ENCODE results near the gene CENPT.

GRCh38 chr16:67879462-67879861 lies 32.0 kb upstream of the CENPT start:
- TF ChIP-seq POLR2AphosphoS5 (IDR thresholded peaks at IDR 0.05; ENCODE audit: low read depth) (no peak), CTCF (IDR thresholded peaks at IDR 0.05; ENCODE audit: insufficient read depth, low read length) (no peak)

All from HL-60 (cell line).